NCI-H446 treated with DMSO at 0.1 percent for 48 hours (cell line): ENCODE measurements around the gene AAK1.

Experiments used
- DNase-seq: peaks from one replicate; lab custom pipeline; 2025; lab: John Stamatoyannopoulos, UW

The AAK1 gene

GRCh38 chr2:69491864-69492263 lies 151.7 kb downstream of the AAK1 start:
- no peak for DNase-seq

- no peak for DNase-seq
Measured at GRCh38 chr2:69490486-69490885, 153.1 kb downstream of the AAK1 start.

- no peak for DNase-seq
Measured at GRCh38 chr2:69489793-69490192, 153.7 kb downstream of the AAK1 start.

GRCh38 chr2:69483696-69484095 lies 159.8 kb downstream of the AAK1 start:
- DNase-seq = no peak

- no peak for DNase-seq
Measured at GRCh38 chr2:69483024-69483423, 160.5 kb downstream of the AAK1 start.

GRCh38 chr2:69482471-69482870 lies 161.1 kb downstream of the AAK1 start:
- DNase-seq = no peak

GRCh38 chr2:69481421-69481820 lies 162.1 kb downstream of the AAK1 start:
- no peak for DNase-seq

- DNase-seq = no peak
Measured at GRCh38 chr2:69477627-69478026, 165.9 kb downstream of the AAK1 start.

- no peak for DNase-seq
Measured at GRCh38 chr2:69474688-69475087, 168.9 kb downstream of the AAK1 start.

- DNase-seq = no peak
Measured at GRCh38 chr2:69471793-69472192, 171.7 kb downstream of the AAK1 start.

- no peak for DNase-seq
Measured at GRCh38 chr2:69470911-69471310, 172.6 kb downstream of the AAK1 start.

- no peak for DNase-seq
Measured at GRCh38 chr2:69469784-69470183, 173.8 kb downstream of the AAK1 start.

GRCh38 chr2:69469375-69469774 lies 174.2 kb downstream of the AAK1 start:
- DNase-seq = no peak

- no peak for DNase-seq
Measured at GRCh38 chr2:69466728-69467127, 176.8 kb downstream of the AAK1 start.

- no peak for DNase-seq
Measured at GRCh38 chr2:69465513-69466456, 177.8 kb downstream of the AAK1 start.

- DNase-seq = no peak
Measured at GRCh38 chr2:69464575-69464974, 179.0 kb downstream of the AAK1 start.

- no peak for DNase-seq
Measured at GRCh38 chr2:69462780-69463179, 180.8 kb downstream of the AAK1 start.

- DNase-seq = no peak
Measured at GRCh38 chr2:69461404-69461803, 182.1 kb downstream of the AAK1 start.

GRCh38 chr2:69459936-69460335 lies 183.6 kb downstream of the AAK1 start:
- DNase-seq = no peak

GRCh38 chr2:69456950-69457445 lies 186.5 kb downstream of the AAK1 start:
- no peak for DNase-seq

GRCh38 chr2:69456154-69456553 lies 187.4 kb downstream of the AAK1 start:
- no peak for DNase-seq

GRCh38 chr2:69454976-69455375 lies 188.6 kb downstream of the AAK1 start:
- DNase-seq = no peak

- no peak for DNase-seq
Measured at GRCh38 chr2:69453475-69454129, 189.9 kb downstream of the AAK1 start.
